OCI-LY3 (cell line): ENCODE data around the gene LSP1.
"Not testable (repeated sequence)": the region's sequence is repeated elsewhere in the genome, so short reads cannot be mapped to it uniquely, and the experiment has no call there.

ENCODE experiments used
- H2AFZ ChIP-seq: fragments of 200-600, 300-600 bp; shearing (Covaris generic); 2 replicates; pipeline ENCODE4 v1.6.0; 2014; ENCODE audit warnings: antibody characterized with exemption, low read depth, low read length
- H3K27ac ChIP-seq: fragments of 200-600, 300-600 bp; sonication (generic); 2 replicates; pipeline ENCODE4 v1.5.1; 2014; ENCODE audit warnings: mild to moderate bottlenecking, low read length, moderate library complexity, mixed read lengths
- H3K27me3 ChIP-seq: fragments of 200-600, 300-600 bp; sonication (generic); 2 replicates; pipeline ENCODE4 v1.6.1; 2014; ENCODE audit warnings: low read depth, low read length, mixed read lengths
- H3K36me3 ChIP-seq: fragments of 200-600, 300-600 bp; sonication (generic); replicated peaks from 2 replicates; pipeline ENCODE3; 2014; ENCODE audit warnings: low read depth, low read length, mixed read lengths
- H3K4me1 ChIP-seq: fragments of 300-600, 200-600 bp; sonication (generic); 2 replicates; pipeline ENCODE4 v1.6.1; 2014; ENCODE audit warnings: low read length, mixed read lengths
- H3K4me2 ChIP-seq: fragments of 200-600, 300-600 bp; sonication (generic); 2 replicates; pipeline ENCODE4 v1.6.1; 2014; ENCODE audit warnings: low read length, mixed read lengths
- H3K4me3 ChIP-seq: fragments of 300-600, 200-600 bp; sonication (generic); 2 replicates; pipeline ENCODE4 v1.5.1; 2014; ENCODE audit warnings: antibody characterized with exemption, mild to moderate bottlenecking, low read length, moderate library complexity
- H3K79me2 ChIP-seq: fragments of 300-600, 200-600 bp; shearing (Covaris generic); 2 replicates; pipeline ENCODE4 v1.6.1; 2014; ENCODE audit warnings: mild to moderate bottlenecking, low read length, mixed read lengths
- H3K9ac ChIP-seq: fragments of 300-600, 200-600 bp; shearing (Covaris generic); 2 replicates; pipeline ENCODE4 v1.6.0; 2014; ENCODE audit warnings: mild to moderate bottlenecking, low read length, moderate library complexity
- H3K9me3 ChIP-seq: fragments of 200-600, 300-600 bp; shearing (Covaris generic); 2 replicates; pipeline ENCODE4 v1.6.1; 2014; ENCODE audit warnings: low read length, mixed read lengths; ENCODE audit not compliant: insufficient read depth
- H4K20me1 ChIP-seq: fragments of 200-600, 300-600 bp; sonication (generic); 2 replicates; pipeline ENCODE4 v1.6.1; 2016; ENCODE audit warnings: low read length, mixed read lengths; ENCODE audit not compliant: insufficient read depth
- CTCF ChIP-seq: fragments of 200-600, 300-600 bp; sonication (generic); IDR thresholded peaks from 2 replicates; pipeline ENCODE4 v1.5.1; 2014; ENCODE audit warnings: antibody characterized with exemption, low read length, low read depth
- EZH2phosphoT487 ChIP-seq: fragments of 200-600 bp; shearing (Covaris generic); IDR thresholded peaks from 2 replicates; pipeline ENCODE4 v1.6.1; 2018; ENCODE audit warnings: antibody characterized with exemption, mixed run types, low read depth

The LSP1 gene

DNA sequence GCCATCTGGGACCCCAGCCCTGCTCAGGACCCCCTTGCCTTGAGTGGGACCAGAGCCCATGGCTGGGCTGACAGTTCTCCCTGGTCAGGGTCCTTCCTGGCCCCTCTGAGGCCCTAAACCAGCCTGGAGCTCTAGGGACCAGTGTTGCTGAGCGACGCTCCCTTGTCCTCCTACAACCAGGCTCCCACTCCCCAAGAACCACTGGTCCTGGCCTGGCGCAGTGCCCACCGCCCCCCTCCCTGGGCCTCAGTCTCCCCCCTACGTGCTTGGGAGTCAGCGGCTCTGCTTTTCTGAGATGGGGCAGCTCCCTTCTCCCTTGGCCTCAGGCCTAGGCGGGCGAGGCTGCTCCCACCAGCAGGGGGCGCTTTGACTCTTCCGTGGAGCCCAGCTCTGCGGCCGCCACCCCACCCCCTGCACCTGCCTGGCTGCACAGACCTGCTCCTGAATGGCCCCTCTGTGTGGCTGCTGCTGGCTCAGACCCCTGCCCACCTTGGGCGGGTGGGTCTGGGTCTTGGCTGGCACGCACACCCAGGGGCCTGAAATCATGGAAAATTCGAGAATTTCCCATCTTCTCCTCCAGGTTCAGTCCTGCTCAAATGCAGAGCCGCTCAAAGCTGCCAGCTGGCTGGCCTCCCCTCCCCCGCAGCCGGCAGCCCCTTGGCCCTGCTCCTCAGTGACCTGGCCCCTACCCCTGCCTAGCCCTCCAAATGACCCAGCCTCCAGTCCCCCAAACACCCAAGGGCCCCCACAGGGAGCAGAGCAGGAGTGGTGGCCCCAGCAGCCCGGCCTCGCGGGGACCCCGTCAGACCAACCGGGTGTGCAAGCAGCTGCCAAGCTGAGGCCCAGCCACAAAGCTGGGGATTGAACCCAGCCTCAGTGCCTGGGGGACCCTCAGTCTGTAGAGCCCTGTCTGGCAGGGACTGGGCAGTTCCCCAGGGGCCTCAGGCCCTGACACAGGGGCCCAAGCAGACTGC, 29.7 kb downstream of the LSP1 start:
- Histone ChIP-seq H3K9ac (no peak overlapping the region), H3K4me2 (no peak overlapping the region), H4K20me1 (peaks cover 89% of the 10 kb centered on the region), H3K27ac (no peak overlapping the region), H2AFZ (no peak overlapping the region), H3K4me3 (no peak overlapping the region), H3K36me3 (peaks cover 46% of the 10 kb centered on the region), H3K79me2 (no peaks in the 10 kb centered on the region), H3K9me3 (no peaks in the 10 kb centered on the region), H3K4me1 (no peaks in the 10 kb centered on the region), H3K27me3 (no peaks in the 10 kb centered on the region)
- TF ChIP-seq EZH2phosphoT487 (no peak), CTCF (peak; percentile 73)

- Histone ChIP-seq H3K4me3 (no peak overlapping the region), H3K9me3 (no peaks in the 10 kb centered on the region), H3K36me3 (peaks cover 57% of the 10 kb centered on the region), H3K27me3 (no peaks in the 10 kb centered on the region), H3K4me1 (no peaks in the 10 kb centered on the region), H3K4me2 (no peak overlapping the region), H4K20me1 (peaks cover 86% of the 10 kb centered on the region), H3K27ac (no peak overlapping the region), H3K9ac (no peak overlapping the region), H2AFZ (no peak overlapping the region), H3K79me2 (no peaks in the 10 kb centered on the region)
- no peak for TF ChIP-seq EZH2phosphoT487
- no peak for TF ChIP-seq CTCF
These were observed 30.7 kb downstream of the LSP1 start for GRCh38 chr11:1883346-1884302.

GRCh38 chr11:1884303-1884700, 31.4 kb downstream of the LSP1 start:
- no peak overlapping the region for H3K9ac ChIP-seq
- no peaks in the 10 kb centered on the region for H3K27me3 ChIP-seq
- H3K4me3 ChIP-seq, result no peak overlapping the region
- H3K4me2 ChIP-seq, result no peak overlapping the region
- no peaks in the 10 kb centered on the region for H3K79me2 ChIP-seq
- TF ChIP-seq EZH2phosphoT487 (no peak), CTCF (no peak)
- peaks cover 84% of the 10 kb centered on the region for H4K20me1 ChIP-seq
- H3K4me1 ChIP-seq, result no peaks in the 10 kb centered on the region
- H2AFZ ChIP-seq, result no peak overlapping the region
- H3K27ac ChIP-seq, result no peak overlapping the region
- no peaks in the 10 kb centered on the region for H3K9me3 ChIP-seq
- H3K36me3 ChIP-seq, result peaks cover 58% of the 10 kb centered on the region

GRCh38 chr11:1886551-1886950, 33.7 kb downstream of the LSP1 start:
- H3K4me3 ChIP-seq, H3K9ac ChIP-seq, H3K4me2 ChIP-seq, H3K4me1 ChIP-seq, H3K27me3 ChIP-seq, H3K79me2 ChIP-seq, H3K27ac ChIP-seq, H2AFZ ChIP-seq, H3K9me3 ChIP-seq: not testable (repeated sequence)
- H3K36me3 ChIP-seq, result peaks cover 50% of the 10 kb centered on the region
- H4K20me1 ChIP-seq, result peaks cover 71% of the 10 kb centered on the region
